HepG2 (cell line): ENCODE data around the gene CHST12. TPM values are rescaled to one million over a fixed set of nuclear protein-coding genes. Genes with fewer than 3 reads are reported as not detected.

ENCODE experiments used
- CBX2 ChIP-seq, 2 experiments: fragments of 200-600 bp in 1 of 2; sonication (generic); formaldehyde crosslinking in 1 of 2; IDR thresholded peaks; 2 replicates each; pipeline versions ENCODE4 v1.7.0 to v1.8.1; 2018 to 2022; ENCODE audit warnings: low read depth in 2 of 2, low read length in 1 of 2, mild to moderate bottlenecking in 1 of 2, missing genetic modification reagents in 1 of 2
- HMGA1 ChIP-seq: sonication (generic); formaldehyde crosslinking; conservative IDR thresholded peaks from 2 replicates; pipeline ENCODE4 v1.4.0; 2020; ENCODE audit warnings: missing genetic modification reagents
- PITX1 ChIP-seq: sonication (generic); formaldehyde crosslinking; IDR thresholded peaks from 2 replicates; pipeline ENCODE4 v1.5.1; 2020; ENCODE audit warnings: mild to moderate bottlenecking, missing genetic modification reagents
- polyA plus RNA-seq, 8 experiments: library from polyadenylated mRNA; depleted of rRNA in 3 of 8; stranded (reverse) in 7 of 8; unstranded in 1 of 8; fragments of >200 nt; fragmentation: Illumina TruSeq in 4 of 8; extraction: Trizol in 4 of 8; gene quantifications; 2 replicates each; pipeline versions ENCODE4 v1.2.1 to v1.2.3, GENCODE V29; 2011 to 2016; ENCODE audit warnings: low read depth in 4 of 8, missing spikeins in 1 of 8, mixed read lengths in 1 of 8; ENCODE audit not compliant: insufficient read depth in 1 of 8
- total RNA-seq, 5 experiments: library from RNA; depleted of rRNA; stranded (reverse); fragments of >200 nt; fragmentation: Illumina TruSeq; extraction: Trizol; gene quantifications; 2 replicates each; pipeline ENCODE4 v1.2.3, GENCODE V29; 2016; ENCODE audit warnings: low read depth in 1 of 5
- TF ChIP-seq, protein P1 (sequence below): IDR thresholded peaks from 2 replicates; pipeline ENCODE4 v1.6.1; 2012; ENCODE audit warnings: low read depth, low read length, improper control_type of control experiment
- TF ChIP-seq, protein P2 (sequence below), 2 experiments: IDR thresholded peaks; 2 replicates each; pipeline ENCODE4 v1.6.1; 2011 to 2012; ENCODE audit warnings: low read length in 2 of 2, borderline replicate concordance in 1 of 2, low read depth in 1 of 2, mild to moderate bottlenecking in 1 of 2, moderate library complexity in 1 of 2
- TF ChIP-seq, protein P3 (sequence below): fragments of 450-650 bp; IDR thresholded peaks from 2 replicates; pipeline ENCODE4 v1.6.1; 2016
- TF ChIP-seq, protein P4 (sequence below): sonication (generic); formaldehyde crosslinking; IDR thresholded peaks from 2 replicates; pipeline ENCODE4 v1.4.0; 2020; ENCODE audit warnings: mild to moderate bottlenecking, missing genetic modification reagents

The CHST12 gene
- total and polyA plus RNA-seq, 2 of the 13 experiments (the other 11 are each of a cell fraction or from before 2014, with no cell fraction given), result 6.4 to 15.8 TPM

DNA sequence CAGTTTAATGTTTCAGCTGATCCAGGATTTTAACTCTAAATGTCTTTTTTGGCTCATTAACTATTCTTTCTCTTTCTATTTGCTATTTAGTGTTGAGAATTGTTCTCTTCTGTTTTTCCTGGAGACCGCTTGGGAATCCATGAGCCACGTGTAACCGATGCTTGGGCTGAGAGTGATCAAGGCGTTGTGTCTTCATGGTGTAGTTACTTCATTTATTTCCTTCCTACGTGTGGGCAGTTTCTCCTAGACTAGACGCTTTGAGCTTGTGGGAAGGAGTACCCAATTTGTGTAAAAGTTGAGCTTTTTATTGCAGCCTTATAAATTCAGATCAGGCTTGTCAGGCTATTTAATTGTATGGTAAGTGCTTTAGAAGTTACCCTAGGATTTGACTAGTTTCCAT, 45.8 kb upstream of the CHST12 start (continued):
- TF ChIP-seq, protein P1, sequence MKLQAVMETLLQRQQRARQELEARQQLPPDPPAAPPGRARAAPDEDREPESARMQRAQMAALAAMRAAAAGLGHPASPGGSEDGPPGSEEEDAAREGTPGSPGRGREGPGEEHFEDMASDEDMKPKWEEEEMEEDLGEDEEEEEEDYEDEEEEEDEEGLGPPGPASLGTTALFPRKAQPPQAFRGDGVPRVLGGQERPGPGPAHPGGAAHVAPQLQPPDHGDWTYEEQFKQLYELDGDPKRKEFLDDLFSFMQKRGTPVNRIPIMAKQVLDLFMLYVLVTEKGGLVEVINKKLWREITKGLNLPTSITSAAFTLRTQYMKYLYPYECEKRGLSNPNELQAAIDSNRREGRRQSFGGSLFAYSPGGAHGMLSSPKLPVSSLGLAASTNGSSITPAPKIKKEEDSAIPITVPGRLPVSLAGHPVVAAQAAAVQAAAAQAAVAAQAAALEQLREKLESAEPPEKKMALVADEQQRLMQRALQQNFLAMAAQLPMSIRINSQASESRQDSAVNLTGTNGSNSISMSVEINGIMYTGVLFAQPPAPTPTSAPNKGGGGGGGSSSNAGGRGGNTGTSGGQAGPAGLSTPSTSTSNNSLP, result no peak
- TF ChIP-seq, protein P2, sequence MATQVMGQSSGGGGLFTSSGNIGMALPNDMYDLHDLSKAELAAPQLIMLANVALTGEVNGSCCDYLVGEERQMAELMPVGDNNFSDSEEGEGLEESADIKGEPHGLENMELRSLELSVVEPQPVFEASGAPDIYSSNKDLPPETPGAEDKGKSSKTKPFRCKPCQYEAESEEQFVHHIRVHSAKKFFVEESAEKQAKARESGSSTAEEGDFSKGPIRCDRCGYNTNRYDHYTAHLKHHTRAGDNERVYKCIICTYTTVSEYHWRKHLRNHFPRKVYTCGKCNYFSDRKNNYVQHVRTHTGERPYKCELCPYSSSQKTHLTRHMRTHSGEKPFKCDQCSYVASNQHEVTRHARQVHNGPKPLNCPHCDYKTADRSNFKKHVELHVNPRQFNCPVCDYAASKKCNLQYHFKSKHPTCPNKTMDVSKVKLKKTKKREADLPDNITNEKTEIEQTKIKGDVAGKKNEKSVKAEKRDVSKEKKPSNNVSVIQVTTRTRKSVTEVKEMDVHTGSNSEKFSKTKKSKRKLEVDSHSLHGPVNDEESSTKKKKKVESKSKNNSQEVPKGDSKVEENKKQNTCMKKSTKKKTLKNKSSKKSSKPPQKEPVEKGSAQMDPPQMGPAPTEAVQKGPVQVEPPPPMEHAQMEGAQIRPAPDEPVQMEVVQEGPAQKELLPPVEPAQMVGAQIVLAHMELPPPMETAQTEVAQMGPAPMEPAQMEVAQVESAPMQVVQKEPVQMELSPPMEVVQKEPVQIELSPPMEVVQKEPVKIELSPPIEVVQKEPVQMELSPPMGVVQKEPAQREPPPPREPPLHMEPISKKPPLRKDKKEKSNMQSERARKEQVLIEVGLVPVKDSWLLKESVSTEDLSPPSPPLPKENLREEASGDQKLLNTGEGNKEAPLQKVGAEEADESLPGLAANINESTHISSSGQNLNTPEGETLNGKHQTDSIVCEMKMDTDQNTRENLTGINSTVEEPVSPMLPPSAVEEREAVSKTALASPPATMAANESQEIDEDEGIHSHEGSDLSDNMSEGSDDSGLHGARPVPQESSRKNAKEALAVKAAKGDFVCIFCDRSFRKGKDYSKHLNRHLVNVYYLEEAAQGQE (IDR thresholded peaks at IDR 0.05; ENCODE audit: borderline replicate concordance in 1 of 2, low read depth in 1 of 2, low read length in 2 of 2), result no peak
- TF ChIP-seq, protein P3, sequence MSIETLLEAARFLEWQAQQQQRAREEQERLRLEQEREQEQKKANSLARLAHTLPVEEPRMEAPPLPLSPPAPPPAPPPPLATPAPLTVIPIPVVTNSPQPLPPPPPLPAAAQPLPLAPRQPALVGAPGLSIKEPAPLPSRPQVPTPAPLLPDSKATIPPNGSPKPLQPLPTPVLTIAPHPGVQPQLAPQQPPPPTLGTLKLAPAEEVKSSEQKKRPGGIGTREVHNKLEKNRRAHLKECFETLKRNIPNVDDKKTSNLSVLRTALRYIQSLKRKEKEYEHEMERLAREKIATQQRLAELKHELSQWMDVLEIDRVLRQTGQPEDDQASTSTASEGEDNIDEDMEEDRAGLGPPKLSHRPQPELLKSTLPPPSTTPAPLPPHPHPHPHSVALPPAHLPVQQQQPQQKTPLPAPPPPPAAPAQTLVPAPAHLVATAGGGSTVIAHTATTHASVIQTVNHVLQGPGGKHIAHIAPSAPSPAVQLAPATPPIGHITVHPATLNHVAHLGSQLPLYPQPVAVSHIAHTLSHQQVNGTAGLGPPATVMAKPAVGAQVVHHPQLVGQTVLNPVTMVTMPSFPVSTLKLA, result no peak
- TF ChIP-seq, protein P4, sequence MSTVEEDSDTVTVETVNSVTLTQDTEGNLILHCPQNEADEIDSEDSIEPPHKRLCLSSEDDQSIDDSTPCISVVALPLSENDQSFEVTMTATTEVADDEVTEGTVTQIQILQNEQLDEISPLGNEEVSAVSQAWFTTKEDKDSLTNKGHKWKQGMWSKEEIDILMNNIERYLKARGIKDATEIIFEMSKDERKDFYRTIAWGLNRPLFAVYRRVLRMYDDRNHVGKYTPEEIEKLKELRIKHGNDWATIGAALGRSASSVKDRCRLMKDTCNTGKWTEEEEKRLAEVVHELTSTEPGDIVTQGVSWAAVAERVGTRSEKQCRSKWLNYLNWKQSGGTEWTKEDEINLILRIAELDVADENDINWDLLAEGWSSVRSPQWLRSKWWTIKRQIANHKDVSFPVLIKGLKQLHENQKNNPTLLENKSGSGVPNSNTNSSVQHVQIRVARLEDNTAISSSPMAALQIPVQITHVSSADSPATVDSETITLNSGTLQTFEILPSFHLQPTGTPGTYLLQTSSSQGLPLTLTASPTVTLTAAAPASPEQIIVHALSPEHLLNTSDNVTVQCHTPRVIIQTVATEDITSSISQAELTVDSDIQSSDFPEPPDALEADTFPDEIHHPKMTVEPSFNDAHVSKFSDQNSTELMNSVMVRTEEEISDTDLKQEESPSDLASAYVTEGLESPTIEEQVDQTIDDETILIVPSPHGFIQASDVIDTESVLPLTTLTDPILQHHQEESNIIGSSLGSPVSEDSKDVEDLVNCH, result no peak
- no peak for TF ChIP-seq CBX2 (IDR thresholded peaks at IDR 0.05; ENCODE audit: low read depth, low read length)
- no peak for TF ChIP-seq CBX2 (CRISPR knock-in tag; IDR thresholded peaks at IDR 0.05; ENCODE audit: low read depth)
- no peak for TF ChIP-seq HMGA1 (CRISPR knock-in tag)
- no peak for TF ChIP-seq PITX1
